ENCODE data around the gene ULK1.

ULK1 gene

DNA sequence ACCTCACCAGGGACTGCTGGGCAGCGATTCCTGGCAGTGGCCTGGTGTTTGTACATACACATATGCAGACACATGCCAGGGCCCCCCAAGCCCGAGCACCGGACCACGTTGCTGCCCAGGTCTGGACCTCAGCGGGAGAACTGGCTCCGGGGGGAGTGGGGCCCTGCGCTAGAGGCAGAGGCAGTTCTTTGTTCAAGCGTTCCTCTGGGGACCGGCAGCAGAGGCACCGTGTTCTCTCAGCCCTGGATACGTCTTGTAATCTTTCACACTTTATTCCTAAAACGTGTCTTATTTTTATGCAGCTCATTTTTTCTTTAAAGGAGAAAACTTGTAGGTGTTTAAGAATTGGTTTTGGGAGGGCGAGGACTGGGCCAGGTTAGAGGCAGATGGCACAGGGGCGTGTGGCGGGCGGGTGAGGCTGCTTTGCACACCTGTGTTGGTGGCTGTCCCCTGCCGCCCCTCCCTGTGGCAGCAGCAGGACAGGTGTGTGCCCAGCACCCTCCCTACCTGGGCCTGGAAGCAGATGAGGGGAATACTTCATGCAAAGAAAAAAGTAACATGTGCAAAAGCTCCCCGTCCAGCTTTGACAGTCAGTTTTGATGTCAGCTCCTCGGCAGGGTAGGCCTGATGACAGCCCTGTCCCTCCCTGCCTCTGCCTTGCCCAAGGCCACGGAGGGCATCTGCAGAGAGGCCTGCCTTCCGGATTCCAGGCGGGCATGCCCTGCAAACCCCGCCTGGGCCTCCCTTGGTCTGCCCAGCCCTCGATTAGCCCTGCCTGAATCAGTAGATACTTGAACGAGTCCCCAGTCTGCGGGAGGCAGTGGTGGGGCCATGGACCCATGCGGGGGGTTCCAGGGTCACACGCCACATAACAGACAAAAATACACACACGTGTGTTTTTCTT is 27.7 kb downstream of the ULK1 start:
- DNase-seq, result no peak

DNA sequence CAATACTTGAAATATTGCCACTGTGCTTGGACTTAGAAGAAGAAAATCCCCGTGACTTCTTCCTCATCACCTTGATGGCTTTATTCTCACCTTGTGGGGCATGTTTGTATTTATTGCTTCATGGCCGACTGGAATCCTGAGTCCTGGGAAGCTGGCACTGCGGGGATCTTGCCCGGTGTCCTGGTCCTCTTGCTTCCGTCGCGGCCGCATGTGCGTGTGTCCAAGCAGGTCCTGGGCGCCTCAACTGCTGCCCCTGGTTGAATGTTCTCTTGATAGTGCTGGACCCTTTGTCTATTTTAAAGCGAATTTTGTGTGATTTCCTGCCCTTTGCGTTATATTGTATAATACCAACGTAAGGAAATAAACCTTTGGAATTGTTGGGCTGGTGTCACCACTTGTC is 28.4 kb downstream of the ULK1 start:
- no peak for DNase-seq

DNA sequence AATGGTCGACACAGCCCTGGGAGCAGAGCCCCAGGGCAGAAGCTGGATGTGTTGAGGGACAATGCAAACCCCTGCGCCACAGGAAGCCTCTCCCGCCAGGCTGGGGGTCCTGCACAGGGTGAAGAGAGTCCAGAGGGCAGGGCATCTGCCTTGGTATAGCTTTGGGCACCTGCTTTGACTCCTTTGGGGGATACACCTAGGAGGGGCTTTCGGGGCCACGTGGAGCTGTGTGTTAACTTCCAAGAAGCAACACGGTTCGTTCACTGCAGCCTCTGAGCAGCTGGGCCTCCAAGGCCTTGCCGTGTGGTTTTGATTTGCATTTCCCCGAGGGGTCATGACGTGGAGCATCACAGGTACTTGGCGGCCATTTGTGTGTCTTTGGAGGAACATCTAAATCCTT is 28.8 kb downstream of the ULK1 start:
- DNase-seq, result no peak

DNA sequence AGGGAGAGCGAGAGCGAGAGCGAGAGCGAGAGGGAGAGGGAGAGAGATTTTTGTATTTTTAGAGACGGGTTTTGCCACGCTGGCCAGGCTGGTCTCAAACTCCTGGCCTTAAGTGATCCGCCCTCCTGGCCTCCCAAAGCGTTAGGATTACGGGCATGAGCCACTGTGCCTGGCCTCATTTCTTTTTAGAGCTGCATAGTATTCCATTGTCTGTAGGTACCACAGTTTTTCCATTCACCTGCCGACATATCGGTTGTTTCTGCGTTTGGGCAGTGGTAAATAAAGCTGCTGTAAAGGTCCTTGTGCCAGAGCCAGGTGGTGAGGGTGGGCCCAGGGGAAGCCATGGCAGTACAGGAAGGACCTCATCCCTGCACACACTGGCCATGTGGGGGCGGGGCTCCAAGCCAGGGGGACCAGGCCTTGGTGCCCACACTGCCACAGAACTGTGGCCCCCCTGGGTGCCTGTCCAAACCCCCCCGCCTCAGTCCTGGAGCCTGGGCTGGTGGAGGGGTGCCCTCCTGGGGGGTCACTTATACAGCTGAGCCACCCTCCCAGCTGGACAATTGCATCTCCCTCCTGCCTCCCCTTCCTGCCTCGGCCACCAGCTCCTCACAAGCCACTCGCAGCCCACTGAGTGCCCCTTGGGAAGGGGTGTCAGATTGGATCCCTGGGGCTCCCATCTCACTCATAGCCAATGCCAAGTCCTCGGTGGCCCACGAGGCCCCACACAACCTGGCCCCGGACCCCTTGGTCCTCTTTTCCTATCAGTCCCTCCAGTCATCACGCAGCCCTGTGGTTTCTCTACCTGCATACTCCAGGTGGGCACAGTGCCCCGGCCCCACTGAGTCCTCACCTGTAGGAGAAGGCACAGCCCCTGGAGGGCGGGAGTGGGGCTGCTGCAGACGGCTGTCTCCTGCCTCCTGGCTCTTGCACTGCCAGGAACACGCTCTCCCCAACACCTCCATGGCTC is 33.0 kb downstream of the ULK1 start:
- no peak for DNase-seq

DNA sequence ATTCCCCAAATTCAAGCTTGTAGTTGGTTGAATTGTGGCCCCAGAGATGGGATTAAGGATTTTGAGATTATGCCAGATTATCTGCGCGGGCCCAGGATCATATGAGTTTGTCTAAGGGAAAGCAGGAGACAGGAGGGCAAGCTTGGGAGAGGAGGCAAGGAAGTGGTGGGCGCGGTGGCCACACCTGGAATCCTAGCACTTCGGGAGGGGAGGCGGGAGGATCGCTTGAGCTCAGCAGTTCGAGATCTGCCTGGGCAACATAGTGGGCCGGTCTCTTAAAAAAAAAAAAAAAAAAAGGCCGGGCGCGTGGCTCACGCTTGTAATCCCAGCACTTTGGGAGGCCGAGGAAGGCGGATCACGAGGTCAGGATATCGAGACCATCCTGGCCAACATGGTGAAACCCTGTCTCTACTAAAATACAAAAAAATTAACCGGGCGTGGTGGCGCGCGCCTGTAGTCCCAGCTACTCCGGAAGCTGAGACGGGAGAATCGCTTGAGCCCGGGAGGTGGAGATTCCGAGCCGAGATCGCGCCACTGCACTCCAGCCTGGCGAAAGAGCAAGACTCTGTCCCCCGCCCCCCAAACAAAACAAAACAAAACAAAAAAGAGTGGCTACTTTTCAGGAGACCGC is 33.8 kb downstream of the ULK1 start:
- DNase-seq, result peak; percentile 72

DNA sequence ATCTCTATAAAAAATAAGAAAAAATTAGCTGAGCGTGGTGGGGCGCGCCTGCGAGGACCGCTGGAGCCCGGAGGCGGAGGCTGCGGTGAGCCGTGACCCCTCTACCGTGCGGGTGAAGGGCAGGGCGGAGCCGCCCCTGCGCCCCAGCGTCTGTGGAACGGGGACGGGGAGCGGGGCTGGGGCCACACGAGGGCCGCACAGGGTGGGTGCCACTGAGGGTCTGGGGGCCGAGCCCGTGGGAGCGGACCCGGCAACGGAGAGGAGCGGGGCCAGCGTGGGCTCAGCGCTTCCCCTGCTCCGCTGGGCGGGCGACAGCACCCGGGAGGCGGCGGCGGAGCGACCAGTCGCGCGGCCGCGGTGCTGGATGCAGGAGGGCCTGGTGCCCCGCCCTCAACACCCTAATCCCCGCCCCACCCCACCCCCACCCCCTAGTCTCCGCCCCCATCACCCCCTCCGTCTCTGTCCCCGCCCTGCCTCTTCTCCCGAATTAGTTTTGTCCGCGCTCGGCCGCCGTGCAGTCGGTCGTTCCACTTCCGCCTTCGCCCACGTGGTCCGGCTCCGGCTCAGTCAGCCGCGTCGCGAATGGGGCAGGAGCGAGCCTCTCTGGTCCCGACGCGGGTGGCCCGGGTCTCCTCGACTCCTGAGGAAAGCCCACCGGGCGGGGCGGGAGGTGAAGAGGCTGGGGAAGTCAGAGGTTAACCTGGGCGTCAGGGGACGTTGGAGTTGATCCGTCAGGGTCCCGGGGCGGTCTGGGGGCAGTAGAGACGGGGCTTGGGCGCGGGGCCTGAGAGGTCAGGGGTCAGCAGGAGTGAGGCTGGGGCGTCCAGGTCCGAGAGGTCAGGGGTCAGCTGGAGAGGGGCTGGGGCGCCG is 34.5 kb downstream of the ULK1 start, which contains the start of gene PUS1:
PUS1 (plus strand) TSS at position 566 of the 870 bp plus-strand sequence. CDS start 447 bp downstream, outside the sequence.
- peak; percentile 98 for DNase-seq

DNA sequence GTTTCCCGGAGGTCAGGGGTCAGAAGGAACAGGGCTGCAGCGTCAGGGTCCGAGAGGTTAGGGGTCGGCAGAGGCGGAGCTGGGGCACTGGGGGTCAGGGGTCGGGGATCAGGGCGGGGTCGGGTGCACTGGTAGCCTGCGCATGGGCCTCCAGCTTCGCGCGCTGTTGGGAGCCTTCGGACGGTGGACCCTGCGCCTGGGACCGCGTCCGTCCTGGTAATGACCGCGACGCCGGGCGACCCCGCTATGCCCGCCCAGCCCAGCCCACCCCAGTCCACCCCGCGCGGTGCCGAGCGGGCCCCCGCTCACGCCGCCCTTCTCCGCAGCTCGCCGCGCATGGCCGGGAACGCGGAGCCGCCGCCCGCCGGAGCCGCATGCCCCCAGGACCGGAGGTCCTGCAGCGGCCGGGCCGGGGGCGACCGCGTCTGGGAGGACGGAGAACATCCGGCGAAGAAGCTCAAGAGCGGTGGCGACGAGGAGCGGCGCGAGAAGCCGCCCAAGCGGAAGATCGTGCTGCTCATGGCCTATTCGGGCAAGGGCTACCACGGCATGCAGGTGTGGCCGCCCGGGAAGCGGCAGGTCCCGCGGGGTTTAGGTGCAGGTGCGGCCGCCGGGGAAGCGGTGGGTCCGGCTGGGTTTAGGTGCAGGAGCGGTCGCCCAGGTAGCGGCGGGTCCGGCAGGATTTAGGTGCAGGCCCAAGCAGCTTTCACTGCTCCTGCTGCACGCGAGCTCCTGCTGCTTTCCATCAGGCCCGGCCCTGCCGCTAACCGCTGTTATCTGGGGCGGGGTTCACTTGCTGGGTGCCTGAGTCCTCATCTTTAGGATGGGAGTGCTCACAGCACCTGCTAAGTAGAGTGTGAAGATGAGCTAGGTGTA is 35.4 kb downstream of the ULK1 start:
- peak; percentile 82 for DNase-seq

DNA sequence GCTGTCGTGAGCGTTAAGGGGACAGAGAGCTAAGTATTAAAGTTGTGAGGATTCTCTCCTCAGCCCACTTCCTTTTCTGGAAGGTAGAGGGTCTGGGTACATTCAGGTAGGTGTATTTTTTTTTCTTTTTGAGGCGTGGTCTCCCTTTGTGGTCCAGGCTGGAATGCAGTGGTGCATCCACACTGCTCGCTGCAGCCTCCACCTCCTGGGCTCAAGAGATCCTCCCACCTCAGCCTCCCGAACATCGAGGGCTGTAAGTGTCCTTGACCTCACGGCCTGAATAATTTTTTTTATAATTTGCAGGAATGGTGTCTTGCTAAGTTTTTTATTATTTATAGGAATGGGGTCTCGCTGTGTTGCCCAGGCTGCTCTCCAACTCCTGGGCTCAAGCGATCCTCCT is 36.1 kb downstream of the ULK1 start:
- DNase-seq, result no peak

DNA sequence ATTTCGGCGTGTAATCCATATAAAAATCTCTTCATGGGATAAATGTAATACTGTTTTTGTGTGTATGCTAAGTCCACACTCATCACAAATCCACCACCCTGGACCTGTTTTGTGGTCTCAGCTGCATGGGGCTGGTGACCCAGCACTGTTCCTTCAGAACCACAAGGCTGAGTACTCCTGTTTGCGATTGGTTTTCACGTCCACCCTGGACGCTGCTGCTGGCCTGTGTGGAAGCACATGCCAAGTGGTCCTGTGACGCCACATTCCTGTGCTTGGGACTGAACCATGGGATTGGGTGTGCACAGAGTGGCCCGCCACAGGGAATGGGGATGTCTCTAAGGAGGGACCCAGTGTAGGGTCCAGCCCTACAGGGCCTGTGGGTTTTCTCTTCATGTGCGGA is 39.0 kb downstream of the ULK1 start:
- DNase-seq, result no peak

DNA sequence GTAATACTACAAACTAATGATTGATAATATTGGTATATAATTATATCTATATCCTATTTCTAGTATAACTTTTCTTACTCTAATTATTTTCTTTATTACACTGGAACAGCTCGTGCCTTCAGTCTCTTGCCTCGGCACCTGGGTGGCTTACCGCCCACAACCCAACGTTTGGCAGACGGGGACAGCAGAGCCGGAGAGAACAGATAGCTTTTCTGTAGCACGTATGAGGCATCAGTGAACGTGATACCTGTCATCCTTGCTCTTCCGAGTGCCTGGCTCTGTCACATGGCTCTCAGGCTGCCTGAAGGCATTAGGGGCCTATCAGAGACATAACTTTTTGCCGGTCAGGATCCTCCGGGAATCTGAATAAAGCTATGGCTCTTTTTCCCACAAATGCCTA is 40.1 kb downstream of the ULK1 start:
- no peak for DNase-seq

DNA sequence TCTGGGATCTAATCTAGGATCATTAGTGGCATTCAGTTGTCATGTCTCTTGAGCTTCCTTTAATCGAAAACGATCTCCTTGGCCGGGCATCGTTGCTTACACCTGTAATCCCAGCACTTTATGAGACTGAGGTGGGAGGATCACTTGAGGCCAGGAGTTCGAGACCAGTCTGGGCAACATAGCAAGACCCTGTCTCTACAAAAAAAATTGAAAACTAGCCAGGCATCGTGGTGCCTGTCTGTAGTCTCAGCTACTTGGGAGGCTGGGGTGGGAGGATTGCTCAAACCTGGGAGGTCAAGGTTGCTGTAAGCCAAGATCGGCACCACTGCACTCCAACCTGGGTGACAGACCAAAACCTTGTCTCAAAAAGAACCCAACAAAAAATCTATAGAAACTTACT is 43.7 kb downstream of the ULK1 start:
- no peak for DNase-seq

DNA sequence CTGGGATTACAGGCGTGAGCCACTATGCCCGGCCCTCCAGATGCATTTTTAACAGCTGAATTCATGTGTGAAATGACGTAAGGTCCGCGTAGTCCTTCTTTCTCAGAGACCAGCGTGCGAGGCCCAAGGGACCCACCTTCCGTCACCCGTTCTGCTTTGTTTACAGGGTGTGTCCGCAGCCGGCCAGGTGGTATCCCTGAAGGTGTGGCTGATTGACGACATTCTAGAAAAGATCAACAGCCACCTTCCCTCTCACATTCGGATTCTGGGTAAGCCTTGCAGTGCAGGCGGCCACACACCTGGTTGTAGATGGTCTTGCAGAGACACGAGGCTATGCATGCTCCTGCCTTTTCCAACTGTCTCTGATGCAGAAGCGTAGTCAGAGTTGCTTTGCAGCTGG is 44.6 kb downstream of the ULK1 start:
- no peak for DNase-seq

DNA sequence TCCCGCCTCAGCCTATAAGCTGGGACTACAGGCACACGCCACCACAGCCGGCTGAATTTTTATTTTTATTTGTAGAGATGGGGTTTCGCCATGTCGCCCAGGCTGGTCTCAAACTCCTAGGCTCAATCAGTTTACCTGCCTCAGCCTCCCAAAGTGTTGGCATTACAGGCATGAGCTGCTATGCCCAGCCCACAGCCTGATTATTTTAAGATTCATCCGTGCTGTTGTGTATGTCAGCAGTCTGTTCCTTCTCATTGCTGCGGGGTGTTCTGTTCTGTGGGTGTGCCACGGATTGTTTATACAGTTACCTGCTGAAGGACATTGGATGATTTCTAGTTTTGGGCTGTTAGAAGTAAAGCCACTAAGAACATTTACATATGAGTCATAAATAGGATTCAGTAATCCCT is 45.7 kb downstream of the ULK1 start:
- DNase-seq, result no peak

DNA sequence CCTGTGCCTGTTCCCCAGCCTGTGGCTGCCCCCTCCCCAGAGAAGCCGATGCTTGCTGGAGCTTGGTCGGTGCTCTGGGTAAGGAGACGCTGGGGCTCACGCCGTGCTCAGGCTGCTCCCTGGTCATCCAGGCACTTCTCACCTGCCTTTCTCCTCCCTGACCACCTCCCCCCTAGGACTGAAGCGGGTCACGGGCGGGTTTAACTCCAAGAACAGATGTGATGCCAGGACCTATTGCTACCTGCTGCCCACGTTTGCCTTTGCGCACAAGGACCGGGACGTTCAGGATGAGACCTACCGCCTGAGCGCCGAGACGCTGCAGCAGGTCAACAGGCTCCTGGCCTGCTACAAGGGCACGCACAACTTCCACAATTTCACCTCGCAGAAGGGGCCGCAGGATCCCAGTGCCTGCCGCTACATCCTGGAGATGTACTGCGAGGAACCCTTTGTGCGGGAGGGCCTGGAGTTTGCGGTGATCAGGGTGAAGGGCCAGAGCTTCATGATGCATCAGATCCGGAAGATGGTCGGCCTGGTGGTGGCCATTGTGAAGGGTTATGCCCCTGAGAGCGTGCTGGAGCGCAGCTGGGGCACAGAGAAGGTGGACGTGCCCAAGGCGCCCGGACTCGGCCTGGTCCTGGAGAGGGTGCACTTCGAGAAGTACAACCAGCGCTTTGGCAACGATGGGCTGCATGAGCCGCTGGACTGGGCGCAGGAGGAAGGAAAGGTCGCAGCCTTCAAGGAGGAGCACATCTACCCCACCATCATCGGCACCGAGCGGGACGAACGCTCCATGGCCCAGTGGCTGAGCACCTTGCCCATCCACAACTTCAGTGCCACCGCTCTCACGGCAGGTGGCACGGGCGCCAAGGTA is 46.9 kb downstream of the ULK1 start:
- no peak for DNase-seq

DNA sequence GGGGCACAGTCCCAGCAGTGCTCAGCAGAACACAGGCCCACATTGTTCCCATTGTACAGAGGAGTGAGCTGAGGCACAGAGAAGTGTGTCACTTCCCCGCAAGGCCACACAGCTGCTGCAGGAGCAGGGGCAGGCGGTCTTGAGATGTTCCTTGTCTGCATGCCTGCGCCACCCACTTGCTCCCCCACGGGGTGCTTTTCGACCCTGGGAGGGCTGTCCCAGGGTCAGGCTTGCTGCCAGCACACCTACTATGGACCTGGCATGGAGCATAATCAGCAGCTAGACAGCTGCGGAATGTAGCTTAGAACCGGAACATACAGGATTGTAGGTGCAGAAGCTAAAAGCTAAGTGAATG is 47.5 kb downstream of the ULK1 start:
- no peak for DNase-seq

DNA sequence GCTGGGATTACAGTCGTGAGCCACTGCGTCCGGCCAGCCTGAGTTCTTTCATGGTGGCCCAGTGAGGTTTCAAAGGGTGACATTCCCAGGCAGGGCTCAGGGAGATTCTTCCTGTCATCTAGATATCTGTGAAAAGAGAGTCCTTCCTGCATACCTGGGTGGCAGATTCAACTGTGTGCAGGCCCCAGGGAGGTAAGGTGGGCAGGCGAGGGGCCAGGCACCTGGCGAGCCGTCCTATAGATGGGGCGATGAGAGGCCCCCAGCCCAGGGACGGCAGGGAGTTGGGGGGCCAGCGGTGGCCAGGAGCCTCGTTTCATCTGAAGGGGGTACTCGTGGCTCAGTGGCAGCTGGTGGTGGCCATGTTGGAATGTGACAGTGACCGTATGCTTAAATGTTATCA is 48.2 kb downstream of the ULK1 start:
- no peak for DNase-seq

DNA sequence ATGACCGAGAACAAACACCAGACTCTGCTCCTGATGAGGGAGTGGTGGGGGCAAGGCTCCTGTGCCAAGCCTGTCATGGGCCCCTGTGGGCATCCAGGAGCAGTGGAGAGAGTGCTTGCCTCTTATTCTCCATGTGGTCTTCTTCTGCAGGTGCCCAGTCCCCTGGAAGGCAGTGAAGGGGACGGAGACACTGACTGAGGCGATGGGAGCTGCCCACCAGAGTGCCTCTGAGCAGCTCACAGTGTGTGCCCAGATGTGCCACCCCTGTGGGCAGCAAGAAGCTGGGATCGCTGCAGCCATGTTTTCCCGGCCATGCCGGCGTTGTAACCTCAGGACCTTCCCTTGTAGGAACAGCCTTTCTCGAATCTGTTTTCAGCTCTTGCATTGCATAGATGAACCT is 49.0 kb downstream of the ULK1 start:
- DNase-seq, result no peak

DNA sequence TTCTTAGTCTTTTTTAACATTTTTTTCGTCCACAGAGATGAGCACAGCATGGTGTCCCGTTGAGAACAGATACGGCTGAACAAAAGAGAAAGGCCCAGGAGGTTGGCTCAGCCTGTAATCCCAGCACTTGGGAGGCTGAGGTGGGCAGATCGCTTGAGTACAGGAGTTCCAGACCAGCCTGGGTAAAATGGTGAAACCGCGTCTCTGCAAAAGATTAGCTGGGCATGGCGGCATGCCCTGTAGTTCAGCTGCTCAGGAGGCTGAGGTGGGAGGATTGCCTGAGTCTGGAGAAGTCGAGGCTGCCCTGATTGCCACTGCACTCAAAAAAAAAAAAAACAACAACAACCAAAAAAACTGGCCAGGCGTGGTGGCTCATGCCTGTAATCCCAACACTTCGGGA is 49.5 kb downstream of the ULK1 start:
- no peak for DNase-seq

DNA sequence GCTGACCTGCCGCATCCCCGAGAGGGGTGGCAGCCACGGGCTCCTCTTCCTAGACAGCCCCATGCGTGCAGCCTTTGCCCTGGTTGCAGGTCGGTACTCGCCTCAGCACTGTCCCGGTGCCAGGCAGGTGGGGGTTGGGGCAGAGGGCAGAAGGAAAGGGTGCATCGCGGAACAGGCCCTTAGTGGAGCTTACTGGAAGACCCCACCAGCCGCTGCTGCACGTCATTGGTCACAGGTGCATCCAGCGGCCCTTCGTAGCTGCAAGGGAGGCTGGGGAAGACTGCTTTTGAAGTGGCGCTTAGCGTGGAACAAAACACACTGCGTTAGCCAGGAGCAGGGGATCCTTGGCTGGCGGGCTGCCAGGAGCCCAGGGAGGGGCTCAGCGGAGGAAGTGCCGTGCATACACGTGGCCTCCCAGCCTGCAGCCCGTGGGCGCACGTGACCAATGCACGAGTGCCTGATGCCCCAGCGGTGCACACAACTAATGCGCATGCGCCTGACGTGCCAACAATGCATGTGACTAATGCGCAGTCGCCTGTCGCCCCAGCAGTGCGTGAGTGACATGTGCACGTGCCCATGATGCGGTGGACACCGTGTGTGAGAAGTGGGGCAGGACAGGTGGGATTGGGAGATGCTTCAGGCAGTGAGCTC is 50.3 kb downstream of the ULK1 start:
- no peak for DNase-seq

DNA sequence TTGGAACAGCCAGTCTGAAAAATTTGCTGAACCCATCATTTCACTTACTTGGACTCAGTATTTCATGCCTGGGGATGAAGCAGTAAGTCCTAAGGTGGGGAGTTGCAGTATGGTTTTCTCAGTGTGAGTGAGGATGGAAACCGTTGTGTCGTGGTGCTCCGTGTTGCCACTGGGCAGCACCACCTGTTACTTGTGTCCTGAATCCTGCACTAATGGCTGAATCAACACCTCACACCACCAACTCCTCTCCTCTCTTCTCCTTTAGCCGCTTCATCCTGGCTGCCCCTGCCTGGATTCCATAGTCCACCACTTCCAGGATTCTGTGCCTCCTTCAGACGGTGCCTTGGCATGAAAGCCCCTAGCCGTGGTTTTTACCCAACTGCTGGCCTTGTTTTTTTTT is 52.3 kb downstream of the ULK1 start:
- DNase-seq, result peak; percentile 18

All from hematopoietic multipotent progenitor cell treated with erythropoietin and hydrocortisone succinate and interleukin-3 and kit ligand, for 6 days (in vitro differentiated cells).